HepG2 (cell line): ENCODE results near the gene LEF1.

Experiments used
- CHD2 ChIP-seq: IDR thresholded peaks from 2 replicates; pipeline ENCODE4 v1.6.1; 2011; ENCODE audit warnings: low read depth, low read length, improper control_type of control experiment
- MAX ChIP-seq: IDR thresholded peaks from 2 replicates; pipeline ENCODE4 v1.6.1; 2012; ENCODE audit warnings: inconsistent platforms

- TF ChIP-seq MAX (no peak), CHD2 (no peak)
These were observed 40.8 kb upstream of the LEF1 start for GRCh38 chr4:108209489-108209888.
